HAP-1 (cell line): ENCODE data around the gene XXYLT1.

Experiments
- DNase-seq, 2 experiments: peaks; one replicate each; pipeline ENCODE4 v3.0.0-alpha.2; 2016 to 2020; ENCODE audit warnings: low spot score in 2 of 2
- H3K27me3 ChIP-seq: fragments of 250-450 bp; sonication (Bioruptor Pico); 2 replicates; pipeline ENCODE4 v1.5.1; 2020; ENCODE audit warnings: low read depth, mild to moderate bottlenecking, moderate library complexity
- H3K36me3 ChIP-seq: fragments of 250-450 bp; sonication (Bioruptor Pico); replicated peaks from 2 replicates; pipeline ENCODE4 v1.5.1; 2020; ENCODE audit warnings: mild to moderate bottlenecking
- H3K4me1 ChIP-seq: fragments of 250-450 bp; sonication (Bioruptor Pico); 2 replicates; pipeline ENCODE4 v1.5.1; 2020; ENCODE audit warnings: mild to moderate bottlenecking
- H3K4me3 ChIP-seq: fragments of 250-450 bp; sonication (Bioruptor Pico); 2 replicates; pipeline ENCODE4 v1.5.1; 2020; ENCODE audit warnings: mild to moderate bottlenecking, moderate library complexity
- H3K9me3 ChIP-seq: fragments of 250-450 bp; sonication (Bioruptor Pico); 2 replicates; pipeline ENCODE4 v1.5.1; 2020; ENCODE audit warnings: mild to moderate bottlenecking, moderate library complexity
- in situ Hi-C: fragments of 300-500 bp; cut with MboI; formaldehyde crosslinking; loops from 3 replicates; pipeline ENCODE4 v1.14.3; 2020; ENCODE audit warnings: low sequenced_read_pairs, inconsistent platforms, mixed read lengths

XXYLT1 gene

GRCh38 chr3:195048059-195048905 lies 222.7 kb downstream of the XXYLT1 start:
- H3K9me3 ChIP-seq: no peaks in the 10 kb centered on the region
- no peak overlapping the region for H3K4me3 ChIP-seq
- in situ Hi-C loops: no loop called here
- DNase-seq: no peak
- no peaks in the 10 kb centered on the region for H3K4me1 ChIP-seq
- no peaks in the 10 kb centered on the region for H3K36me3 ChIP-seq
- H3K27me3 ChIP-seq: no peaks in the 10 kb centered on the region

GRCh38 chr3:195047536-195047935 lies 223.4 kb downstream of the XXYLT1 start:
- H3K27me3 ChIP-seq: no peaks in the 10 kb centered on the region
- no peak for DNase-seq
- H3K9me3 ChIP-seq: no peaks in the 10 kb centered on the region
- no peaks in the 10 kb centered on the region for H3K4me1 ChIP-seq
- H3K36me3 ChIP-seq: no peaks in the 10 kb centered on the region
- in situ Hi-C loops: no loop called here
- no peak overlapping the region for H3K4me3 ChIP-seq

- no peaks in the 10 kb centered on the region for H3K9me3 ChIP-seq
- in situ Hi-C loops: no loop called here
- H3K4me1 ChIP-seq: no peaks in the 10 kb centered on the region
- no peaks in the 10 kb centered on the region for H3K36me3 ChIP-seq
- H3K27me3 ChIP-seq: no peaks in the 10 kb centered on the region
- DNase-seq: no peak
- H3K4me3 ChIP-seq: no peak overlapping the region
These were observed 224.5 kb downstream of the XXYLT1 start for GRCh38 chr3:195046441-195046840.

GRCh38 chr3:195045481-195046210 lies 225.3 kb downstream of the XXYLT1 start:
- Histone ChIP-seq H3K4me3 (no peak overlapping the region), H3K9me3 (no peaks in the 10 kb centered on the region), H3K27me3 (no peaks in the 10 kb centered on the region), H3K36me3 (no peaks in the 10 kb centered on the region), H3K4me1 (no peaks in the 10 kb centered on the region)
- in situ Hi-C loops: no loop called here
- no peak for DNase-seq

- H3K27me3 ChIP-seq: no peaks in the 10 kb centered on the region
- no peaks in the 10 kb centered on the region for H3K36me3 ChIP-seq
- in situ Hi-C loops: no loop called here
- no peak for DNase-seq
- H3K4me1 ChIP-seq: no peaks in the 10 kb centered on the region
- H3K4me3 ChIP-seq: no peak overlapping the region
- H3K9me3 ChIP-seq: no peaks in the 10 kb centered on the region
These were observed 226.5 kb downstream of the XXYLT1 start for GRCh38 chr3:195044411-195044810.

- H3K36me3 ChIP-seq: no peaks in the 10 kb centered on the region
- H3K4me1 ChIP-seq: no peaks in the 10 kb centered on the region
- DNase-seq: no peak
- in situ Hi-C loops: no loop called here
- no peaks in the 10 kb centered on the region for H3K9me3 ChIP-seq
- H3K27me3 ChIP-seq: no peaks in the 10 kb centered on the region
- H3K4me3 ChIP-seq: no peak overlapping the region
These were observed 227.2 kb downstream of the XXYLT1 start for GRCh38 chr3:195043607-195044339.

- in situ Hi-C loops: no loop called here
- no peak for DNase-seq
- Histone ChIP-seq H3K27me3 (no peaks in the 10 kb centered on the region), H3K4me3 (no peak overlapping the region), H3K9me3 (no peaks in the 10 kb centered on the region), H3K36me3 (no peaks in the 10 kb centered on the region), H3K4me1 (no peaks in the 10 kb centered on the region)
These were observed 228.0 kb downstream of the XXYLT1 start for GRCh38 chr3:195042743-195043606.

- DNase-seq: no peak
- in situ Hi-C loops: no loop called here
- H3K9me3 ChIP-seq: no peaks in the 10 kb centered on the region
- H3K4me1 ChIP-seq: no peaks in the 10 kb centered on the region
- no peaks in the 10 kb centered on the region for H3K36me3 ChIP-seq
- H3K4me3 ChIP-seq: no peak overlapping the region
- no peaks in the 10 kb centered on the region for H3K27me3 ChIP-seq
These were observed 228.9 kb downstream of the XXYLT1 start for GRCh38 chr3:195041871-195042742.

- in situ Hi-C loops: no loop called here
- no peaks in the 10 kb centered on the region for H3K4me1 ChIP-seq
- DNase-seq: no peak
- no peaks in the 10 kb centered on the region for H3K9me3 ChIP-seq
- H3K4me3 ChIP-seq: no peak overlapping the region
- H3K36me3 ChIP-seq: no peaks in the 10 kb centered on the region
- no peaks in the 10 kb centered on the region for H3K27me3 ChIP-seq
These were observed 230.0 kb downstream of the XXYLT1 start for GRCh38 chr3:195040773-195041520.

- H3K9me3 ChIP-seq: no peaks in the 10 kb centered on the region
- no peaks in the 10 kb centered on the region for H3K27me3 ChIP-seq
- in situ Hi-C loops: no loop called here
- no peak overlapping the region for H3K4me3 ChIP-seq
- DNase-seq: no peak
- no peaks in the 10 kb centered on the region for H3K36me3 ChIP-seq
- no peaks in the 10 kb centered on the region for H3K4me1 ChIP-seq
These were observed 230.9 kb downstream of the XXYLT1 start for GRCh38 chr3:195040094-195040493.

- H3K9me3 ChIP-seq: no peaks in the 10 kb centered on the region
- H3K27me3 ChIP-seq: no peaks in the 10 kb centered on the region
- in situ Hi-C loops: no loop called here
- H3K4me3 ChIP-seq: no peak overlapping the region
- H3K4me1 ChIP-seq: no peaks in the 10 kb centered on the region
- no peaks in the 10 kb centered on the region for H3K36me3 ChIP-seq
- no peak for DNase-seq
These were observed 231.6 kb downstream of the XXYLT1 start for GRCh38 chr3:195039180-195039843.

GRCh38 chr3:195038161-195038560 lies 232.8 kb downstream of the XXYLT1 start:
- Histone ChIP-seq H3K27me3 (no peaks in the 10 kb centered on the region), H3K4me1 (no peaks in the 10 kb centered on the region), H3K9me3 (no peaks in the 10 kb centered on the region), H3K36me3 (no peaks in the 10 kb centered on the region), H3K4me3 (no peak overlapping the region)
- in situ Hi-C loops: no loop called here
- no peak for DNase-seq
